Measurements from ENCODE around the gene FBXL7. TPM values are rescaled to one million over a fixed set of nuclear protein-coding genes. Genes with fewer than 3 reads are reported as not detected.

Gene FBXL7
- total and polyA plus RNA-seq, 2 donors (not counting 3 experiments of a cell fraction or from before 2014, with no cell fraction given): 23.5 to 32.2 TPM

- Histone ChIP-seq H2AFZ (ENCODE audit: low read depth, low read length) (no peak overlapping the region), H3K4me2 (ENCODE audit: insufficient read depth, low read length) (no peak overlapping the region), H4K20me1 (replicated peaks; ENCODE audit: control insufficient read depth, extremely low read depth, insufficient read depth, low read length) (peaks cover 2% of the 10 kb centered on the region), H3K9me1 (replicated peaks; ENCODE audit: control insufficient read depth, extremely low read depth, insufficient read depth, low read length) (peaks cover 2% of the 10 kb centered on the region), H3K27ac (ENCODE audit: insufficient read depth, low read depth, low read length) (no peak overlapping the region), H3K36me3 (ENCODE audit: control insufficient read depth in 2 of 2, extremely low read depth in 1 of 2, insufficient read depth in 2 of 2, low read length in 2 of 2) (no peaks in the 10 kb centered on the region), H3K79me2 (ENCODE audit: control insufficient read depth, insufficient read depth, low read length) (peaks cover 4% of the 10 kb centered on the region), H3K9me3 (replicated peaks; ENCODE audit: control insufficient read depth, insufficient read depth, low read length) (no peaks in the 10 kb centered on the region), H3K4me3 (replicated peaks in 1 of 3; ENCODE audit: insufficient read depth in 1 of 3, low read depth in 1 of 3, low read length in 3 of 3) (no peak overlapping the region), H3K9ac (replicated peaks; ENCODE audit: extremely low read depth, insufficient read depth, low read length) (no peak overlapping the region), H3K27me3 (ENCODE audit: control insufficient read depth in 2 of 2, insufficient read depth in 2 of 2, low read length in 2 of 2) (no peaks in the 10 kb centered on the region), H3K4me1 (ENCODE audit: control insufficient read depth, extremely low read depth, insufficient read depth, low read length) (no peaks in the 10 kb centered on the region)
- FAIRE-seq (no peak), DNase-seq (ENCODE audit: low read depth, low spot score) (no peak)
- POLR2A ChIA-PET: no interaction called here
- no peak for TF ChIP-seq MAX (IDR thresholded peaks at IDR 0.05; ENCODE audit: insufficient read depth, insufficient read length)
- TF ChIP-seq POLR2AphosphoS5 (IDR thresholded peaks at IDR 0.05; ENCODE audit: insufficient read depth, low read depth, low read length): no peak
- no peak for TF ChIP-seq JUN (IDR thresholded peaks at IDR 0.05; ENCODE audit: borderline replicate concordance, insufficient read depth, insufficient read length, low read depth)
- TF ChIP-seq FOS (IDR thresholded peaks at IDR 0.05; ENCODE audit: borderline replicate concordance, insufficient read depth, low read length): no peak
- no peak for TF ChIP-seq MYC (IDR thresholded peaks at IDR 0.05; ENCODE audit: low read depth, low read length)
- TF ChIP-seq EZH2 (IDR thresholded peaks at IDR 0.05; ENCODE audit: borderline replicate concordance, low read depth, low read length, severe bottlenecking): no peak
- CTCF ChIA-PET: interaction anchor here (0.9 to 1.3 kb wide), 2 partner anchors 8 to 42 kb away, joined by 3 to 4 read pairs; no protein-coding TSS in a partner anchor
- dilution Hi-C loops (cut with MboI; ENCODE audit: extremely low pct_ligation_motif_present, low sequenced_read_pairs) (no loop called here), intact Hi-C loops (cut with micrococcal nuclease) (no loop called here)
- BruUV-seq (replicated peaks): no TSS peak
Measured at GRCh38 chr5:15634591-15635288, 134.8 kb downstream of the FBXL7 start.

GRCh38 chr5:15635289-15635616 lies 135.3 kb downstream of the FBXL7 start:
- no peak for TF ChIP-seq CTCF (IDR thresholded peaks at IDR 0.05; ENCODE audit: extremely low read depth in 1 of 2, insufficient read depth in 1 of 2, low read depth in 1 of 2, low read length in 2 of 2)
- no peak overlapping the region for H3K9ac ChIP-seq (replicated peaks; ENCODE audit: extremely low read depth, insufficient read depth, low read length)
- CTCF ChIA-PET: interaction anchor here (0.9 to 1.3 kb wide), 2 partner anchors 9 to 41 kb away, joined by 3 to 4 read pairs; no protein-coding TSS in a partner anchor
- H3K27me3 ChIP-seq (ENCODE audit: control insufficient read depth in 2 of 2, insufficient read depth in 2 of 2, low read length in 2 of 2): no peaks in the 10 kb centered on the region
- H2AFZ ChIP-seq (ENCODE audit: low read depth, low read length): no peak overlapping the region
- H3K79me2 ChIP-seq (ENCODE audit: control insufficient read depth, insufficient read depth, low read length): peaks cover 4% of the 10 kb centered on the region
- H3K36me3 ChIP-seq (ENCODE audit: control insufficient read depth in 2 of 2, extremely low read depth in 1 of 2, insufficient read depth in 2 of 2, low read length in 2 of 2): no peaks in the 10 kb centered on the region
- FAIRE-seq (no peak), DNase-seq (ENCODE audit: low read depth, low spot score) (no peak)
- BruUV-seq (replicated peaks): no TSS peak
- no peaks in the 10 kb centered on the region for H3K9me3 ChIP-seq (replicated peaks; ENCODE audit: control insufficient read depth, insufficient read depth, low read length)
- dilution Hi-C loops (cut with MboI; ENCODE audit: extremely low pct_ligation_motif_present, low sequenced_read_pairs) (no loop called here), intact Hi-C loops (cut with micrococcal nuclease) (no loop called here)
- POLR2A ChIA-PET: no interaction called here
- no peak overlapping the region for H3K4me3 ChIP-seq (replicated peaks in 1 of 3; ENCODE audit: insufficient read depth in 1 of 3, low read depth in 1 of 3, low read length in 3 of 3)
- H4K20me1 ChIP-seq (replicated peaks; ENCODE audit: control insufficient read depth, extremely low read depth, insufficient read depth, low read length): peaks cover 2% of the 10 kb centered on the region
- peaks cover 2% of the 10 kb centered on the region for H3K9me1 ChIP-seq (replicated peaks; ENCODE audit: control insufficient read depth, extremely low read depth, insufficient read depth, low read length)
- no peak overlapping the region for H3K4me2 ChIP-seq (ENCODE audit: insufficient read depth, low read length)
- no peak overlapping the region for H3K27ac ChIP-seq (ENCODE audit: insufficient read depth, low read depth, low read length)
- no peaks in the 10 kb centered on the region for H3K4me1 ChIP-seq (ENCODE audit: control insufficient read depth, extremely low read depth, insufficient read depth, low read length)

Data from endothelial cell of umbilical vein (primary cell).